GM12878 (cell line): ENCODE data around the gene RRM2. TPM values are rescaled to one million over a fixed set of nuclear protein-coding genes. Genes with fewer than 3 reads are reported as not detected.

Experiments used
- ATAC-seq: fragments of 200-7000 bp; cut with Tn5 transposase; 3 replicates; pipeline ENCODE4 v1.9.1; 2020; ENCODE audit warnings: mild to moderate bottlenecking, moderate library complexity
- BruUV-seq: library from RNA; stranded (reverse); fragments of 400-500 nt; replicated peaks from 2 replicates; lab custom pipeline; 2021; lab: Mats Ljungman, UMichigan
- CTCF ChIA-PET: fragments of 300-600 bp; sonication (Branson Sonifier 250); formaldehyde crosslinking; extraction: SDS; loops from one replicate; lab custom pipeline; 2021; ENCODE audit warnings: inconsistent platforms; lab: Yijun Ruan, JAX
- POLR2A ChIA-PET: fragments of 350-600 bp; formaldehyde crosslinking; extraction: SDS; loops from one replicate; lab custom pipeline; 2021; ENCODE audit warnings: inconsistent platforms; lab: Charles Lee
- RAD21 ChIA-PET: fragments of 300-600 bp; sonication (Branson Sonifier 250); formaldehyde crosslinking; loops from one replicate; lab custom pipeline; 2023; ENCODE audit warnings: antibody characterized with exemption; ENCODE audit not compliant: unreplicated experiment; lab: Charles Lee
- SMC1A ChIA-PET: fragments of 300-600 bp; sonication (Branson Sonifier 250); formaldehyde crosslinking; loops from one replicate; lab custom pipeline; 2023; ENCODE audit not compliant: unreplicated experiment, uncharacterized antibody; lab: Charles Lee
- DNase-seq: peaks from one replicate; pipeline ENCODE4 v3.0.0-alpha.2; 2011; ENCODE audit warnings: low read depth, low spot score
- FAIRE-seq: peaks from 3 replicates; lab custom pipeline; 2011; peaks lifted over from hg19 to GRCh38; lab: Jason Lieb, UNC
- H2AFZ ChIP-seq: 2 replicates; pipeline ENCODE4 v1.6.0; 2011; ENCODE audit warnings: low read depth, low read length, control low read depth; ENCODE audit not compliant: control insufficient read depth
- H3K27ac ChIP-seq: 2 replicates; pipeline ENCODE4 v1.5.1; 2011; ENCODE audit warnings: control low read depth; ENCODE audit not compliant: control insufficient read depth, insufficient read depth
- H3K27me3 ChIP-seq, 2 experiments: replicated peaks in 1 of 2; 2 replicates each; pipeline versions ENCODE4 v1.6.0 to v1.6.1; 2011; ENCODE audit warnings: low read length in 1 of 2; ENCODE audit not compliant: control insufficient read depth in 2 of 2, insufficient read depth in 2 of 2
- H3K36me3 ChIP-seq, 2 experiments: 2 replicates each; pipeline ENCODE4 v1.5.1; 2011; ENCODE audit warnings: low read length in 1 of 2; ENCODE audit not compliant: control insufficient read depth in 2 of 2, insufficient read depth in 2 of 2
- H3K4me1 ChIP-seq: 2 replicates; pipeline ENCODE4 v1.6.1; 2011; ENCODE audit warnings: mild to moderate bottlenecking, low read length, moderate library complexity, mixed read lengths; ENCODE audit not compliant: control insufficient read depth, insufficient read depth
- H3K4me2 ChIP-seq: 2 replicates; pipeline ENCODE4 v1.6.0; 2011; ENCODE audit warnings: control low read depth; ENCODE audit not compliant: control insufficient read depth, insufficient read depth
- H3K4me3 ChIP-seq: fragments of 200-600 bp; sonication (generic); 2 replicates; pipeline ENCODE4 v1.5.1; 2016
- H3K79me2 ChIP-seq: 2 replicates; pipeline ENCODE4 v1.6.0; 2011; ENCODE audit warnings: low read length; ENCODE audit not compliant: control insufficient read depth, insufficient read depth
- H3K9ac ChIP-seq: 2 replicates; pipeline ENCODE4 v1.8.0; 2011; ENCODE audit warnings: low read length, control low read depth, mixed read lengths; ENCODE audit not compliant: control insufficient read depth, insufficient read depth
- H3K9me3 ChIP-seq: replicated peaks from 3 replicates; pipeline ENCODE4 v1.5.1; 2011; ENCODE audit warnings: mild to moderate bottlenecking, low read length; ENCODE audit not compliant: control insufficient read depth, insufficient read depth
- H4K20me1 ChIP-seq: 2 replicates; pipeline ENCODE4 v1.6.0; 2011; ENCODE audit not compliant: control insufficient read depth, insufficient read depth
- DPF2 ChIP-seq: fragments of 450-650 bp; IDR thresholded peaks from 2 replicates; pipeline ENCODE4 v1.6.1; 2017; ENCODE audit warnings: mild to moderate bottlenecking
- POLR2A ChIP-seq: IDR thresholded peaks from 2 replicates; pipeline ENCODE4 v1.6.1; 2011; ENCODE audit warnings: low read depth, mild to moderate bottlenecking, low read length
- POLR2AphosphoS5 ChIP-seq: IDR thresholded peaks from 2 replicates; pipeline ENCODE4 v1.6.1; 2011; ENCODE audit warnings: mild to moderate bottlenecking, low read length, inconsistent platforms
- RAD51 ChIP-seq: fragments of 450-650 bp; IDR thresholded peaks from 2 replicates; pipeline ENCODE4 v1.6.1; 2016; ENCODE audit warnings: moderate library complexity, mild to moderate bottlenecking, inconsistent platforms
- SP1 ChIP-seq: IDR thresholded peaks from one replicate; pipeline ENCODE4 v1.6.1; 2011; ENCODE audit warnings: low read depth, low read length
- USF1 ChIP-seq: IDR thresholded peaks from 2 replicates; pipeline ENCODE4 v1.6.1; 2011; ENCODE audit warnings: borderline replicate concordance, low read depth, mild to moderate bottlenecking, moderate library complexity, mixed read lengths, low read length; ENCODE audit not compliant: insufficient read depth; ENCODE audit errors: extremely low read length
- WGBS: methylation state at CpG from one replicate; pipeline ENCODE4 v1.1.6; 2016; ENCODE audit warnings: low lambda C conversion rate; ENCODE audit not compliant: insufficient replicate concordance, insufficient coverage; ENCODE audit errors: missing lambda C conversion rate; 5-methylcytosine and 5-hydroxymethylcytosine counted together
- in situ Hi-C: fragments of 300-500 bp; cut with MboI; formaldehyde crosslinking; loops from 9 replicates; pipeline ENCODE4 v1.14.3; 2018; ENCODE audit warnings: mixed read lengths
- intact Hi-C: fragments of 100-400 bp; cut with micrococcal nuclease; formaldehyde crosslinking; loops from one replicate; pipeline ENCODE4 v1.14.2; 2022; ENCODE audit not compliant: unreplicated experiment
- polyA plus RNA-seq, 11 experiments: library from polyadenylated mRNA; depleted of rRNA in 4 of 11; unstranded in 6 of 11; stranded (reverse) in 5 of 11; fragments of >200 nt; fragmentation: Nextera tagmentation in 4 of 11; fragmentation: Illumina TruSeq in 1 of 11; extraction: Ambion mirVana in 4 of 11; extraction: Trizol in 1 of 11; gene quantifications; 1 replicate in 1 of 11; 2 replicates in 10 of 11; pipeline versions ENCODE4 v1.2.1 to v1.2.3, GENCODE V29; 2011 to 2016; ENCODE audit warnings: inconsistent platforms in 2 of 11, missing spikeins in 2 of 11, low read depth in 1 of 11
- total RNA-seq, 4 experiments: library from RNA; depleted of rRNA in 3 of 4; stranded (reverse); fragments of >200 nt in 3 of 4; fragmentation: Illumina TruSeq in 1 of 4; extraction: Trizol in 1 of 4; gene quantifications; 2 replicates each; pipeline versions ENCODE4 v1.2.1 to v1.2.3, GENCODE V29; 2013 to 2021

Gene RRM2
- total and polyA plus RNA-seq, 10 of the 15 experiments (the other 5 are each of a cell fraction or from before 2014, with no cell fraction given): 54.4 to 771 (median 159) TPM

- H3K9me3 ChIP-seq: no peaks in the 10 kb centered on the region
- POLR2A ChIA-PET: interaction anchor here (1.5 kb wide), 1 partner anchor 40 kb away, joined by 4 read pairs; no protein-coding TSS in a partner anchor
- in situ Hi-C loops (loop anchor here (5.0 kb wide), 1 partner anchor 285 kb away; no protein-coding TSS in a partner anchor), intact Hi-C loops (no loop called here)
- peaks cover 7% of the 10 kb centered on the region for H3K79me2 ChIP-seq
- FAIRE-seq: no peak
- DNase-seq: no peak
- H3K4me3 ChIP-seq: no peak overlapping the region
- no peaks in the 10 kb centered on the region for H3K27me3 ChIP-seq
- H3K36me3 ChIP-seq: peaks cover 12 to 13% of the 10 kb centered on the region in 2 experiments; a peak in 3 of 4 replicates
- RAD21 ChIA-PET: interaction anchor here (0.6 to 13.8 kb wide), 5 partner anchors 9 to 303 kb away, joined by 3 to 181 read pairs (median 6); no protein-coding TSS in a partner anchor
- TF ChIP-seq POLR2A: 0 out of 2 replicates have a peak, but pooled peaks have one; percentile 14
- no peak for TF ChIP-seq DPF2
- no peak for TF ChIP-seq USF1
- TF ChIP-seq SP1: no peak
- TF ChIP-seq RAD51: no peak
- 0 out of 2 replicates have a peak, but pooled peaks have one; percentile 16 for TF ChIP-seq POLR2AphosphoS5
- no peaks in the 10 kb centered on the region for H3K4me1 ChIP-seq
- CTCF ChIA-PET: interaction anchor here (1.0 to 1.7 kb wide), 5 partner anchors 9 to 303 kb away, joined by 3 to 7 read pairs (median 3); no protein-coding TSS in a partner anchor
- no peak overlapping the region for H3K9ac ChIP-seq
- peaks cover 3% of the 10 kb centered on the region for H4K20me1 ChIP-seq
- SMC1A ChIA-PET: interaction anchor here (0.6 to 1.3 kb wide), 4 partner anchors 9 to 277 kb away, joined by 3 to 5 read pairs (median 4); no protein-coding TSS in a partner anchor
- no peak overlapping the region for H3K27ac ChIP-seq
- no TSS peak for BruUV-seq
- 75% methylated on average over 6 of the region's 6 CpGs for WGBS
- H2AFZ ChIP-seq: no peak overlapping the region
- ATAC-seq: peak; percentile 6
- H3K4me2 ChIP-seq: no peak overlapping the region
Observed at GRCh38 chr2:10132596-10132995, 10.1 kb downstream of the RRM2 start.
